NCI-H1436 treated with DMSO at 0.1 percent for 48 hours (cell line): ENCODE results near the gene C1orf185.
"Not testable (repeated sequence)": the region's sequence is repeated elsewhere in the genome, so short reads cannot be mapped to it uniquely, and the experiment has no call there.

ENCODE experiments used
- DNase-seq: peaks from one replicate; lab custom pipeline; 2025; lab: John Stamatoyannopoulos, UW

Gene C1orf185

GRCh38 chr1:51101976-51102375 is at the start of gene C1orf185:
C1orf185 (plus strand) TSS chr1:51102228; CDS start chr1:51102234, 6 bp downstream.
- DNase-seq = no peak

- no peak for DNase-seq
Observed at GRCh38 chr1:51058858-51059257, 43.2 kb upstream of the C1orf185 start.

- no peak for DNase-seq
Observed at GRCh38 chr1:51061231-51061918, 40.7 kb upstream of the C1orf185 start.

- DNase-seq = no peak
Observed at GRCh38 chr1:51063121-51063520, 38.9 kb upstream of the C1orf185 start.

GRCh38 chr1:51070011-51070410 is 32.0 kb upstream of the C1orf185 start:
- no peak for DNase-seq

GRCh38 chr1:51070640-51071039 is 31.4 kb upstream of the C1orf185 start:
- DNase-seq = no peak

- no peak for DNase-seq
Observed at GRCh38 chr1:51071291-51072042, 30.6 kb upstream of the C1orf185 start.

- DNase-seq = no peak
Observed at GRCh38 chr1:51072043-51072439, 30.0 kb upstream of the C1orf185 start.

GRCh38 chr1:51072651-51073050 is 29.4 kb upstream of the C1orf185 start:
- DNase-seq = no peak

GRCh38 chr1:51073456-51073855 is 28.6 kb upstream of the C1orf185 start:
- no peak for DNase-seq

GRCh38 chr1:51086496-51087271 is 15.3 kb upstream of the C1orf185 start:
- no peak for DNase-seq

- no peak for DNase-seq
Observed at GRCh38 chr1:51088474-51088873, 13.6 kb upstream of the C1orf185 start.

- DNase-seq = no peak
Observed at GRCh38 chr1:51093581-51093980, 8.4 kb upstream of the C1orf185 start.

GRCh38 chr1:51097171-51097570 is 4.9 kb upstream of the C1orf185 start:
- DNase-seq = no peak

- no peak for DNase-seq
Observed at GRCh38 chr1:51100264-51100880, 1.7 kb upstream of the C1orf185 start.

- DNase-seq = no peak
Observed at GRCh38 chr1:51114137-51114536, 12.1 kb downstream of the C1orf185 start.

- DNase-seq = no peak
Observed at GRCh38 chr1:51115714-51116404, 13.8 kb downstream of the C1orf185 start.

- DNase-seq = no peak
Observed at GRCh38 chr1:51119331-51119730, 17.3 kb downstream of the C1orf185 start.

GRCh38 chr1:51120629-51121028 is 18.6 kb downstream of the C1orf185 start:
- no peak for DNase-seq

- not testable (repeated sequence) for DNase-seq
Observed at GRCh38 chr1:51127152-51127551, 25.1 kb downstream of the C1orf185 start.

GRCh38 chr1:51131185-51131584 is 29.2 kb downstream of the C1orf185 start:
- DNase-seq = no peak

GRCh38 chr1:51133045-51133444 is 31.0 kb downstream of the C1orf185 start:
- no peak for DNase-seq
